ENCODE data around the gene ATG4B. TPM values are rescaled to one million over a fixed set of nuclear protein-coding genes. Genes with fewer than 3 reads are reported as not detected.

Gene ATG4B
- total RNA-seq, 1 donor from 2014 or later, result 112 TPM

DNA sequence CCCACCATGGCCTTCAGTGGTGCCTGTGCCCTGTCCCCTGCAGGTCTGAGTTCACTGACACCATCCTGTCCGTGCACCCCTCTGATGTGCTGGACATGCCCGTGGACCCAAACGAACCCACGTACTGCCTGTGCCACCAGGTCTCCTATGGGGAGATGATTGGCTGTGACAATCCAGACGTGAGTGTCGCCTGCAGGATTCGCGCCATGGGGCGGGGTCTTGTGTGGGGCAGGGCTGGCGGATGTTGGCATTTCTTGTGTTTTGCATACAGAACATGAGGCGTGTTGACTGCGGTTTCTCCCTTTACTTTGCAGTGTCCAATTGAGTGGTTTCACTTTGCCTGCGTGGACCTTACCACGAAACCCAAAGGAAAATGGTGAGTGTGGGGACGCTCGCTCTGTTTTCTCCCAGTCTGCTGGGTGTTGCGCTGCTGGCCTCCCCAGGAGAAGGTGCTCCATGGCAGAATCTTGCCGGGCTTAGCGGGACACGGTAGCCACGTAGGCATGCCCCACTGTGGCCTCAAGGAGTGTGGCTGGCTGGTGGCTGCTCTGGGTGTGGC lies 85.5 kb downstream of the ATG4B start:
- Mint-ChIP-seq H3K4me1 (no peaks in the 10 kb centered on the region), H3K27me3 (ENCODE audit: low read depth) (no peaks in the 10 kb centered on the region), H3K27ac (ENCODE audit: unreplicated experiment) (no peak overlapping the region), H3K4me3 (no peak overlapping the region), H3K36me3 (ENCODE audit: low read depth) (peaks cover 51% of the 10 kb centered on the region), H3K9me3 (peaks cover 2% of the 10 kb centered on the region)
- TF ChIP-seq, protein P1, sequence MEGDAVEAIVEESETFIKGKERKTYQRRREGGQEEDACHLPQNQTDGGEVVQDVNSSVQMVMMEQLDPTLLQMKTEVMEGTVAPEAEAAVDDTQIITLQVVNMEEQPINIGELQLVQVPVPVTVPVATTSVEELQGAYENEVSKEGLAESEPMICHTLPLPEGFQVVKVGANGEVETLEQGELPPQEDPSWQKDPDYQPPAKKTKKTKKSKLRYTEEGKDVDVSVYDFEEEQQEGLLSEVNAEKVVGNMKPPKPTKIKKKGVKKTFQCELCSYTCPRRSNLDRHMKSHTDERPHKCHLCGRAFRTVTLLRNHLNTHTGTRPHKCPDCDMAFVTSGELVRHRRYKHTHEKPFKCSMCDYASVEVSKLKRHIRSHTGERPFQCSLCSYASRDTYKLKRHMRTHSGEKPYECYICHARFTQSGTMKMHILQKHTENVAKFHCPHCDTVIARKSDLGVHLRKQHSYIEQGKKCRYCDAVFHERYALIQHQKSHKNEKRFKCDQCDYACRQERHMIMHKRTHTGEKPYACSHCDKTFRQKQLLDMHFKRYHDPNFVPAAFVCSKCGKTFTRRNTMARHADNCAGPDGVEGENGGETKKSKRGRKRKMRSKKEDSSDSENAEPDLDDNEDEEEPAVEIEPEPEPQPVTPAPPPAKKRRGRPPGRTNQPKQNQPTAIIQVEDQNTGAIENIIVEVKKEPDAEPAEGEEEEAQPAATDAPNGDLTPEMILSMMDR (conservative IDR thresholded peaks at IDR 0.05), result no peak
- no peak for DNase-seq (ENCODE audit: low read depth, low spot score)

Other genes with a start within 250 kb of the ATG4B start
- gene STK25, start 129.1 kb upstream of the ATG4B start, total RNA-seq, result 215 and 223 TPM in 2 replicates
- 6.9 and 8.7 TPM in 2 replicates for gene BOK, start 78.9 kb upstream of the ATG4B start, total RNA-seq
- 59.1 and 60.9 TPM in 2 replicates for gene THAP4, start 535 bp upstream of the ATG4B start, total RNA-seq
- 98.7 and 108 TPM in 2 replicates for gene DTYMK, start 49.1 kb downstream of the ATG4B start, total RNA-seq
- gene ING5, start 64.3 kb downstream of the ATG4B start, total RNA-seq, result 61.9 and 63.4 TPM in 2 replicates
- gene D2HGDH, start 96.9 kb downstream of the ATG4B start, total RNA-seq, result 17.7 and 22.2 TPM in 2 replicates
- gene GAL3ST2, start 139.1 kb downstream of the ATG4B start, total RNA-seq, result 0.28 TPM in 1 of 2 replicates, not detected in the other
- gene NEU4, start 171.5 kb downstream of the ATG4B start, total RNA-seq, result 0.14 and 0.25 TPM in 2 replicates
- not detected in 2 replicates for gene PDCD1, start 221.2 kb downstream of the ATG4B start, total RNA-seq
- gene RTP5, start 232.0 kb downstream of the ATG4B start, total RNA-seq, result not detected in 2 replicates

All from neural crest cell (in vitro differentiated cells).